A549 (cell line): Measurements from ENCODE around the gene ATG16L1. TPM values are rescaled to one million over a fixed set of nuclear protein-coding genes. Genes with fewer than 3 reads are reported as not detected.

ENCODE experiments used
- ATAC-seq, 2 experiments: fragments of 200-7000 bp in 1 of 2; fragments of >200 bp in 1 of 2; cut with Nextera tagmentation in 1 of 2; cut with Tn5 transposase in 1 of 2; 3 replicates each; pipeline versions ENCODE4 v1.8.0 to v1.9.1; 2018 to 2020; ENCODE audit warnings: mild to moderate bottlenecking in 1 of 2, moderate library complexity in 1 of 2
- CTCF ChIA-PET: fragments of 300-600 bp; sonication (Branson Sonifier 250); formaldehyde crosslinking; extraction: SDS; loops from one replicate; lab custom pipeline; 2021; ENCODE audit warnings: antibody characterized with exemption, inconsistent platforms; lab: Yijun Ruan, JAX
- POLR2A ChIA-PET: fragments of 350-600 bp; formaldehyde crosslinking; extraction: SDS; loops from one replicate; lab custom pipeline; 2021; ENCODE audit warnings: antibody characterized with exemption, inconsistent platforms; lab: Yijun Ruan, JAX
- DNase-seq, 2 experiments: peaks; one replicate each; pipeline versions ENCODE4 v3.0.0 to v3.0.0-alpha.2; 2011 to 2016; ENCODE audit warnings: low read depth in 1 of 2, low spot score in 1 of 2
- FAIRE-seq: peaks from 2 replicates; lab custom pipeline; 2011; peaks lifted over from hg19 to GRCh38; lab: Jason Lieb, UNC
- H3K27ac ChIP-seq, 2 experiments: fragments of >200 bp; sonication (Bioruptor Twin); formaldehyde crosslinking; 3 replicates each; pipeline ENCODE4 v1.5.1; 2016 to 2017
- H3K4me1 ChIP-seq: fragments of >200 bp; sonication (Bioruptor Twin); formaldehyde crosslinking; 3 replicates; pipeline ENCODE4 v1.6.1; 2016
- H3K4me2 ChIP-seq: fragments of >200 bp; sonication (Bioruptor Twin); formaldehyde crosslinking; 3 replicates; pipeline ENCODE4 v1.6.1; 2016
- H3K4me3 ChIP-seq: fragments of >200 bp; sonication (Bioruptor Twin); formaldehyde crosslinking; 3 replicates; pipeline ENCODE4 v1.5.1; 2016
- H3K9me3 ChIP-seq: fragments of >200 bp; sonication (Bioruptor Twin); formaldehyde crosslinking; 3 replicates; pipeline ENCODE4 v1.6.1; 2016
- ATOH8 ChIP-seq: fragments of 250-450 bp; sonication (Bioruptor Pico); IDR thresholded peaks from 2 replicates; pipeline ENCODE4 v1.5.0; 2020; ENCODE audit warnings: low read depth, mild to moderate bottlenecking, moderate library complexity
- BCL3 ChIP-seq: fragments of >200 bp; sonication (Bioruptor Twin); formaldehyde crosslinking; IDR thresholded peaks from 3 replicates; pipeline ENCODE4 v1.6.1; 2016
- BHLHE40 ChIP-seq: IDR thresholded peaks from 2 replicates; pipeline ENCODE4 v1.6.1; 2012; ENCODE audit warnings: low read depth, low read length, inconsistent platforms
- CHD2 ChIP-seq: fragments of 150-350 bp; IDR thresholded peaks from 2 replicates; pipeline ENCODE4 v1.6.1; 2014; ENCODE audit warnings: low read length; ENCODE audit not compliant: partially characterized antibody
- CHD4 ChIP-seq: fragments of 200-600 bp; sonication (generic); IDR thresholded peaks from 2 replicates; pipeline ENCODE4 v1.6.1; 2016; ENCODE audit warnings: antibody characterized with exemption, mild to moderate bottlenecking, borderline replicate concordance
- ELK1 ChIP-seq: fragments of 150-350 bp; IDR thresholded peaks from 2 replicates; pipeline ENCODE4 v1.6.1; 2014; ENCODE audit warnings: low read depth, mild to moderate bottlenecking, low read length
- FOXS1 ChIP-seq: fragments of 250-450 bp; sonication (Bioruptor Pico); IDR thresholded peaks from 2 replicates; pipeline ENCODE4 v1.5.0; 2020; ENCODE audit warnings: mild to moderate bottlenecking, moderate library complexity
- HDAC2 ChIP-seq: fragments of 200-600 bp; sonication (generic); IDR thresholded peaks from 2 replicates; pipeline ENCODE4 v1.6.1; 2016
- HES2 ChIP-seq: fragments of >200 bp; sonication (Bioruptor Twin); formaldehyde crosslinking; IDR thresholded peaks from 2 replicates; pipeline ENCODE4 v1.6.1; 2016
- HOXB13 ChIP-seq: fragments of 250-450 bp; sonication (Bioruptor Pico); IDR thresholded peaks from 2 replicates; pipeline ENCODE4 v1.5.0; 2020; ENCODE audit warnings: low read depth, mild to moderate bottlenecking, moderate library complexity
- MAFK ChIP-seq: fragments of 450-650 bp; IDR thresholded peaks from 2 replicates; pipeline ENCODE4 v1.6.1; 2014; ENCODE audit not compliant: partially characterized antibody
- NFE2L2 ChIP-seq: fragments of 150-350 bp; conservative IDR thresholded peaks from 2 replicates; pipeline ENCODE4 v1.6.1; 2014; ENCODE audit warnings: low read length
- NPAS2 ChIP-seq: fragments of 250-450 bp; sonication (Bioruptor Pico); IDR thresholded peaks from 2 replicates; pipeline ENCODE4 v1.8.0; 2022; ENCODE audit warnings: mild to moderate bottlenecking, moderate library complexity, borderline replicate concordance
- PBX3 ChIP-seq: IDR thresholded peaks from 2 replicates; pipeline ENCODE4 v1.6.1; 2012
- POLR2A ChIP-seq: IDR thresholded peaks from 2 replicates; pipeline ENCODE4 v1.6.1; 2012; ENCODE audit warnings: mild to moderate bottlenecking, low read length
- POLR2AphosphoS2 ChIP-seq: conservative IDR thresholded peaks from 2 replicates; pipeline ENCODE4 v1.6.1; 2012; ENCODE audit warnings: low read length, improper control_type of control experiment, inconsistent platforms
- RARB ChIP-seq: fragments of 250-450 bp; sonication (Bioruptor Pico); IDR thresholded peaks from 2 replicates; pipeline ENCODE4 v1.8.0; 2021; ENCODE audit warnings: mild to moderate bottlenecking, moderate library complexity
- RFX5 ChIP-seq: fragments of 450-650 bp; IDR thresholded peaks from 2 replicates; pipeline ENCODE4 v1.7.1; 2014; ENCODE audit warnings: antibody characterized with exemption, mild to moderate bottlenecking, moderate library complexity
- SMC3 ChIP-seq: fragments of >200 bp; sonication (Bioruptor Twin); formaldehyde crosslinking; IDR thresholded peaks from 3 replicates; pipeline ENCODE4 v1.6.1; 2018; ENCODE audit warnings: inconsistent platforms
- ZFP36 ChIP-seq: fragments of 450-650 bp; IDR thresholded peaks from 2 replicates; pipeline ENCODE4 v1.6.1; 2014; ENCODE audit warnings: borderline replicate concordance; ENCODE audit not compliant: partially characterized antibody
- ZNF302 ChIP-seq: fragments of 250-450 bp; sonication (Bioruptor Pico); IDR thresholded peaks from 2 replicates; pipeline ENCODE4 v1.9.0; 2021; ENCODE audit warnings: inconsistent platforms, mild to moderate bottlenecking, moderate library complexity
- WGBS: methylation state at CpG from one replicate; pipeline ENCODE4 v1.1.6; 2017; ENCODE audit errors: missing lambda C conversion rate; 5-methylcytosine and 5-hydroxymethylcytosine counted together
- polyA plus RNA-seq, 4 experiments: library from polyadenylated mRNA; depleted of rRNA in 3 of 4; stranded (reverse); fragments of >200 nt; fragmentation: RNase III in 1 of 4; extraction: RNeasy Plus Mini Kit Qiagen cat#74134 plus additional on column Dnase treatment in 1 of 4; gene quantifications; 2 replicates in 3 of 4; 3 replicates in 1 of 4; pipeline ENCODE4 v1.2.3, GENCODE V29; 2011 to 2017

The ATG16L1 gene
- polyA plus RNA-seq, 2 of the 4 experiments (the other 2 are of a cell fraction) = 45.1 to 70.9 TPM

GRCh38 chr2:233250985-233251305 lies 528 bp upstream of the ATG16L1 start:
- no peak for FAIRE-seq

GRCh38 chr2:233252227-233252626 lies 754 bp downstream of the ATG16L1 start:
- FAIRE-seq = no peak
- TF ChIP-seq ZNF302 = no peak
- TF ChIP-seq MAFK = no peak
- TF ChIP-seq BHLHE40 = no peak
- TF ChIP-seq RARB (CRISPR knock-in tag) = no peak
- no peak for TF ChIP-seq CHD2
- no peak for TF ChIP-seq POLR2A
- no peak for TF ChIP-seq SMC3
- no peak for TF ChIP-seq FOXS1 (CRISPR knock-in tag)
- TF ChIP-seq NFE2L2 = no peak
- TF ChIP-seq POLR2AphosphoS2 = no peak
- no peak for TF ChIP-seq RFX5
- TF ChIP-seq ELK1 = no peak
- TF ChIP-seq HDAC2 = no peak
- TF ChIP-seq ATOH8 = no peak
- TF ChIP-seq HES2 = no peak
- TF ChIP-seq BCL3 = no peak
- TF ChIP-seq HOXB13 = no peak
- TF ChIP-seq PBX3 = no peak
- TF ChIP-seq ZFP36 = no peak
- Histone ChIP-seq H3K27ac (peak overlapping the region; percentile 91 to 99), H3K9me3 (no peaks in the 10 kb centered on the region), H3K4me1 (peaks cover 49% of the 10 kb centered on the region), H3K4me2 (peak overlapping the region; percentile 85), H3K4me3 (peak overlapping the region; percentile 95)
- CTCF ChIA-PET = interaction anchor here (1.0 to 5.8 kb wide), 12 partner anchors 11 to 581 kb away, joined by 3 to 49 read pairs (median 10); no protein-coding TSS in a partner anchor
- WGBS = 4% methylated on average over 18 of the region's 18 CpGs
- peak in 1 of 2 experiments; percentile 4; a peak in 1 of 6 replicates for ATAC-seq
- no peak for DNase-seq
- POLR2A ChIA-PET = no interaction called here

More at GRCh38 chr2:233250985-233251305, 528 bp upstream of the ATG16L1 start:
- peak; percentile 100; the same call in 1 of the 2 replicates for TF ChIP-seq CHD4
- TF ChIP-seq NPAS2 (CRISPR knock-in tag) = no peak
- DNase-seq = no peak
- 5% methylated on average over 1 of the region's 1 CpG for WGBS
- Histone ChIP-seq H3K4me2 (peak overlapping the region; percentile 38), H3K27ac (peak overlapping the region; percentile 91 to 99), H3K4me1 (peaks cover 54% of the 10 kb centered on the region), H3K9me3 (no peaks in the 10 kb centered on the region), H3K4me3 (peak overlapping the region; percentile 95; the same call in 1 of the 3 replicates)
- no peak for ATAC-seq
- ChIA-PET CTCF (interaction anchor here (0.7 to 5.8 kb wide), 33 partner anchors 13 to 648 kb away, joined by 3 to 49 read pairs (median 5); partner anchors contain the start of gene DGKD), POLR2A (interaction anchor here (0.6 to 1.2 kb wide), 6 partner anchors 10 to 394 kb away, joined by 3 to 5 read pairs (median 4); no protein-coding TSS in a partner anchor)
